GM19351 (cell line): ENCODE measurements around the gene FGFBP3.
"Not testable (repeated sequence)": the region's sequence is repeated elsewhere in the genome, so short reads cannot be mapped to it uniquely, and the experiment has no call there.

Source experiments
- ATAC-seq: cut with Tn5 transposase; IDR thresholded peaks from one replicate; pipeline ENCODE4 v1.9.1; 2021; ENCODE audit warnings: mild to moderate bottlenecking, moderate library complexity; ENCODE audit not compliant: unreplicated experiment

The FGFBP3 gene

DNA sequence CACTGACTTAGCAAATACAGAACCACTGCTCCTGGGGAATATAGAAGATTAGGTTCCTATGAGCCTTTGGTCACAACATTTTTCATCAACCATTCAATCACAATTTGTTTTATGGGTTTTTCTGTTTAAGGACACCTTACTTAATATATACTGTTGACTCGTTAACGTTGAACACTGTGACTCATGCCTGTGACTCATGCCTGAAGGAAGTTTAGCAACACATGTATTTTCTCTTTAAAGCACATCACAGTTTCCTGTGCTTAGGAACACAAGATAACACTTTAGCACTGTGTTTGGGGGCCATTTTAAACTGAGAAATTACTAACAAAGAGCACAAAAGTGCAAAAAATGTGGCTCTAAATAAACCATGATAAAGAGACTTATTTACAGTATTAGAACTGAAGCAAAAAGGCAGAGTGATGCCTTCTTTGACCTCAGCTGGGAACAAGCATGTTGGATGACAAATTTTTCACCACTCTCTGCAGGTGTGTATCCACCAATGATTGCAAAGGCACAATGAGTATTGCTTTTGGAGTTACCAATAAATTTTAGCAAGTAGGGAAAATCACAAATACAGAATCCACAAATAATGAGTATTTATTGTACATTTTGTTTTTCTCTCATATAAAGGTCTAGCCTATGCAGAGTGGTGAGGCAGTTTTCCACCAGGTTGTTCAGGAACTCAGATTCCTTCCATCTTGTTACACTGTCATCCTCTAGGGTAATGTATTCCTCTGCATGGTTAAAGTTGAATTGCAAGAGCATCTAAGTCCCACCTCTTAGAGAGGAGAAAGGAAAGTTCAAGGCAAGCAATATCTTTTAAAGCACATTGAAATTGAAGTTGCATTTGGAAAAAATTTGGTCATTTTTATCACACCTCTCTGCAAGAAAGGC is 7.3 kb downstream of the FGFBP3 start:
- no peak for ATAC-seq

DNA sequence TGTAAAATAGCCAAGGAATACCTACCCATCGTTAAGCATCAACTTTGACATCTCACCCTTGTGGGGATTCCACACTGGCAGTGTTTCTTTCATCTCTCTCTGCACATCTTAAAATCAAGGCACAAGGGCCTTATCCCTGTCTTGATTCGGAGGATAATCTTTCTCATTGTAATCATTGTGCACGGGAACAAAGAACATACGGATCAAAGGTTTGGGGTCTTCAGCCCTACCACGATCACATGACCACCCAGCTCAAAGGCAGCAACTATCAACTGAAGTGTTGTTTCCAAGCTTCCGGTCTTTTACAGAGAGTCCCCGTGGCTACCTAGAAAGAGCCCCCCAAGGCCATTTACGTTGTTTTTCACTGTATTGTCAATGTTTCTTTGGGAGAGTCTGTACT is 11.9 kb downstream of the FGFBP3 start:
- no peak for ATAC-seq

DNA sequence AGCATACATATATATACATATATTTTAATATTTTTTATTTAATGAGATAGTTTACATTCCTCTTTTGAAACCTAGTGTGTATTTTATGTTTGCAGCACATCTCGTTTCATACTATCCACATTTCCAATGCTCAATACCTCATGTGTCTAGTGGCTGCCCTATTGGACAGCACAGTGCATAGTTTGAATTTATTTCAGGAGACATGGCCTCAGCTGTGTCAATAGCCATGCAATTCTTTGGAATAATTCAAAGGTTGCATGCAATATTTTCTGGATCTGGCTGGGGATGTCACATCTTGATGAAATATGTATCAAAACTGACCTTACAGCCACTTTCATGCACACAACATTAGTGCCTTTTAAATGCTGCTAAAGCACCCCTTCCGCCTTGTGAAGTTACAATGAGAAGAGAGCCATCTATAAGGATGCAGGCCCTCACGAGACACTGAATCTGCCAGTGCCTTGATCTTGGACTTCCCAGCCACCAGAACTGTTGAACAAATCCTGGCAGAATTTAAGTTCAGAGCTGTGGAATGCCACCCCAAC is 13.0 kb downstream of the FGFBP3 start:
- ATAC-seq, result no peak

DNA sequence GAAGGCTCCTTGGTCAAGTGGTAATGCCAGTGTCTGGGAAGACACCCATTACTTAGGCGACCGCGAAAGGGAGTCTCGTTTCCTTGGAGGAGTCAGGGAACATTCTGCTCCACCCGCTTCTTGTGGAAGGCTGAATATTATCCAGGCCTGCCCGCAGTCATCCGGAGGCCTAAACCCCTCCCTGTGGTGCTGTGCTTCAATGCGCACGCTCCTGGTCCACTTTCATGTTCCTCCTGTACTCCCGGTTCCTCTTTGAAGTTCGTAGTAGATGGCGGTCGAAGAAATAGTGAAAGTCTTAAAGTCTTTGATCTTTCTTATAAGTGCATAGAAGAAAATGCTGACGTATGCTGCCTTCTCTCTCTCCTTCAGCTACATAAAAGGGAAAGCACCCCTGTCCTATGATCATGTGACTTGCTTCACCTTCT is 15.0 kb downstream of the FGFBP3 start:
- not testable (repeated sequence) for ATAC-seq

DNA sequence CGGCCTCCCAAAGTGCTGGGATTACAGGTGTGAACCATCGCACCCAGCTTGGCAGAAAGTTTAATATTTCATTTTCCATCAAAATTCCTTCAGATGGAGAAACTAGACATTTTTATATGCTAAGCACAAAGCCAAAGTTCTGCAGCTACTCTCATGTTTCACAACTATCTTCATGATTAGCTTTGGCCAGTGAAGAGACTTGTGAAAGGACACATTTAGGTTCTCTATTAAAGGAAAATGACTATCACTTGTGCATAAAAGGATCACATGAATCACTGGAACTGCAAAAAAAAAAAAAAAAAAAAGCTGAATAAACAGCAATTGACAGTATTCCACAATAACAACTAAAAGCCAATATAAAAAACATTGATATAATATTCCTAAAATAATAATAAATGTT is 16.2 kb downstream of the FGFBP3 start:
- ATAC-seq, result no peak

DNA sequence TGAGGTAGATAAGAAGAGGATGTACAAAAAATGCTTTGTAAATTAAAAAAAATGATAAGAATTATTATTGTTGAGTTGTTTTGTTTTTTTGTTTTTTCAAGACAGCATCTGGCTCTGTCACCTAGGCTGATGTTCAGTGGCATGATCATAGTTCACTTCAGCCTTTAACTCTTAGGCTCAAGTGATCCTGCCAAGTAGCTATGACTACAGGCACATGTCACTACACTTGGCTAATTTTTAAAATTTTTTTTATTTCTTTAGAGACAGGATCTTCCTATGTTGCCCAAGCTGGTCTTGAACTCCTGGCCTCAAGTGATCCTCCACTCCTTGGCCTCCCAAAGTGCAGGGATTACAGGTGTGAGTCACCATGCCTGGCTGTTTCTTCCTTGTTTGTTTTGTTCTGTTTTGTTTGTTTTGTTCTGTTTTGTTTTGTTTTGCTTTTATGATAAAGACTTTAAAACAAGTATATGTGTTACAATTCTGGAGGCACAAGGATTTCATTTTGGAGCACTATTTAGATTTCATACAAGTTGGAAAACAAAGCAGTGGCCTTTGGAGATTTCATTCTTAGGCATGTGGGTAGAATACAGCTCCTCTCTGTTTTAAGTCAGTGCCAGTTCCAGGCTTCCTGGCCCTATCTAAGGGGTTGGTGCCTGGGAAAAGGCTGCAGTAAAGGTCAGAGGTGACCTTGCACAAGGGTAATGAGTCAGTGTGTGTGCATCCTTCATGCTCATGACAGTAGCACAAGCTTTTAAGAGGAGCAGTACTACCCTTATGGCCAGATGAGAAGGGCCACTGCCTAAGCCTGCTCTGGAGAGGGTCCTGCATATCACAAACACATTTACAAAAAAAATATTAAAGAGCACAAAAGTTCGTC is 17.9 kb downstream of the FGFBP3 start:
- no peak for ATAC-seq

DNA sequence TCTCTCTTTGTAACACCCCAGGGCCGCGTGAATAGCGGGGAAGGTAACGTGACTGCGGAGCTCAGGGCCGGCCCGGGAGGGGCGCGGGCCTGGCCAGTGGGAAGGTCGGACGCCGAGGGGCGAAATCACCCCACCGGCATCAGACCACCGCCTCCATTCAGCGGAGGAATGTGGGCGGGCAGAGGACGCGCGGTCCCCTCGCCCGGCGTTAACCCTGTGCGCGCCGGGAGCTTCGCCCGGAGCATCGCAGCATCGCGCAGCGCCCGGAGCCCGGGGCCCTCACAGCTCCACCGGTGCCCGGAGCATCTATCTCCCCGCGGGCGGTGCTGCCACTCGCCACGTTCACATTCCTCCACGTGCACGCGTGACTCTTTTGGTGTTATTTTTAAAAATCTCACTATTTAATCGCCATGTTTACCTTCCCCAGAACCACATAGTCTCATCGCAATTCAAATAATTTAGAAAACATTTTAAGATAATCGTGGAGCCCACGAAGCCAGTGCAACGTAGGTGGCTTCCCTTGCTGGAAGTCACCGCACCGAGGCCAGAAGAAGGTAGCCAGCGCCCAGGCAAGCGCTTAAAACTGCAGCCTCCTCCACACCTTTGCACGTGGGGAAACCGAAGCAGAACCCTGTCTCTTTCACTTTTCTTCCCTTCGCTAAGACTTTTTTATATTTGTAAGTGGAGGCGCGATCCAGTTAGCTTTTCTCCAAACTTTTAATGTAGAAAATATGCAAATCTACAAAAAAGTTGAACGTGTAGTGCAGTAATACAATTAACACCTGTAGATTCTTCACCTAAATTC is 21.8 kb downstream of the FGFBP3 start:
- ATAC-seq, result no peak

DNA sequence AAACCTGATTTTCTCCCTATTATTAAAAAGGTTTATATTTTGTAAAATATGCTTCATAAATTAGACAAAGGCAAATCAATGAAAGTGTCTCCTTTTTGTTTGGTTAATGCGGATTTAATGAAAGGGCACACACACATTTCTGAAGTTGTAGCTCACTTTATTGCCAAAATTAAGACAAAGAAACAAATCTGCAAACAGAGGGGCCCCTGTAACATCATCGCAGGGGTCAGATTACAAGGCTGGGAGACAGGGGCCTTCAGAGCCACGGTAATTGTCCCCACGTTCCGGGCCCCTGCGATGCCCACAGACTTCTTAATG is 22.4 kb downstream of the FGFBP3 start:
- no peak for ATAC-seq

DNA sequence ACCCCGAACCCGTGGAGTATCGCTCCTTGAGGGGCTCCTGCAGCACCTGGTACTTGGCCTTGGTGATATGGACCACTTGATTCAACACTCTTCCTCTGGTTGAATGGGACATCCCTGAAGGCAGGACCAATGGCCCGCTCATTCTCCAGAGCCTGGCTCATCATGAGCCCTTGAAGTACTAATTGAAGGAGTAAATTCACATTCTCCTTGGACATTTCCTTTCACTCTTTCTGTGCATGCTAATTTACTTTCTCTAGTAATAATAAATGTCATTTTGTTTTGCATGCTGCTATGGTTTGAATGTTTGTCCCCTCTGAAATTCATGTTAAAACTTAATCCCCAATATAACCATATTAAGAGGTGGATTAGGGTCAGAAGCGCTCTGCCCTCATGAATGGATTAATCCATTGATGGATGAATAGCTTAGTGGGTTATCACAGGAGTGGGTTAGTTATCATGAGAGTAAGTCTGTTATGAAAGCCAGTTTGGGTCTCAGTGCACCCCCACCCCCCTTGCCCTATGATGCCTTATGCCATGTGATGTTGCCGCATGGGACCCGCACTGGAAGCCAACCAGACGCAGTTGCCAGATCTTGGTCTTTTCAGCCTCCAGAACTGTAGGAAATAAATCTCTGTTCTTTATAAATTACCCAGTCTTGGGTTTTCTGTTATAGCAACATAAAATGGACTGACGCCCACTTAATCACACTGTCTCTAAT is 23.8 kb downstream of the FGFBP3 start:
- no peak for ATAC-seq

DNA sequence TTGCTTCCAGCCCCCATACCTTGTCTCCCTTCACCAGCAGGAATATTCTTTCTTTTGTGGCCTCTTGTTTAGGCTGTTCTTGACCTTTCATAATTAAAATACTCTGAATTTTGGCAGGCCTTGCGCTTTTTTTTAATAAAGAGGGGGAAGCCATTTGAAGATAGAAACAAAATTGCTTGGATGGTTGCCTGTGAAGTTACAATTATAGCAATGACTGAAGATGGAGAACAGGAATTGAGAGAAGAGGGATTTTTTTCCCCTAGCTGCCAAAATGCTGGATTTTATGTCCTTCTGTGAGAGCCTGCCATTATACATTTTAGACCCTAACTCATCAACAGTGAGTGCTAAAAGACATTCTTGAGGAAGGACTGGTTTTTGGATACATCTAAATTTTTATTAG is 24.8 kb downstream of the FGFBP3 start:
- no peak for ATAC-seq

DNA sequence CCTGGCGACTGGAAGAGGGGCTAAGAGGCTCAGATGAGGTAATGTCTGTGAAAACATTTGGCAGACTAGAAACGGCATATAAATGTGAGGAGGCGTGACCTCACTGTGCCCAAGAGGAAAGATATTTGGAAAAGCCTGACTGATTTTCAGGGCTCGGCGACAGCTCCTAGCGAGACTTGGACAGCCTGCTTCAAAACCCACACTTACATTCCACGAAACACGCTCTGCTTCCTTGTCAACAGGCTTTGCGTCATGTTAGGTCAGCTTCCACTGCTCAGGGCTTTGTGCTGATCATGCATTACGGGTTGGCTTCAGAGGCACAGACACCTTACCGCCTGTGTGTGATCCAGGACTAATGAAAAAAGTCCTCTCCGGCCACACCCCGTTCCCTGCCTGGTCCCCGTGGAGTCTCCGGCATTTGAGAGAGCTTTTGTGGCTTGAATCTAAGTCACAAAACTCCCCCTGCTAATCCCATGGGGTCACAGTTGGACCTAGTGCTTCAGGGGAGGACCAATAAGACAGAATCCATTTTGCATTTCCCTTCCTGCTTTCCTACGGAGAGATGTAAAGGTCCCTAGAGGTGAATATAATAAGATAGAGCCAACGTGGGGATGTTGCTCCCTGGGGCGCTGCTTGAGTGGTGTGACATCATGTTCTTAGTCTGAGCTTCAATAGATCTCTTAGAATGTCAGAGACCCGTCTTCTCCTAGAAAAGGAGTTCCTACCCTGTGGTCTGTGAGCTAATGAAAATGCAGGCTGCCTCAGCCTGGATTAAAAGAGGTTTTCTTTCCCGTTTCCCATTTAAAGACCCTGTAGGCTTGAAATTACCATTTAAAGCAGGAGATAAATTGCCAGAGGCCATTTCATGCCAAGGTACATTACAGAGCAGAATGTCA is 25.5 kb downstream of the FGFBP3 start:
- no peak for ATAC-seq

DNA sequence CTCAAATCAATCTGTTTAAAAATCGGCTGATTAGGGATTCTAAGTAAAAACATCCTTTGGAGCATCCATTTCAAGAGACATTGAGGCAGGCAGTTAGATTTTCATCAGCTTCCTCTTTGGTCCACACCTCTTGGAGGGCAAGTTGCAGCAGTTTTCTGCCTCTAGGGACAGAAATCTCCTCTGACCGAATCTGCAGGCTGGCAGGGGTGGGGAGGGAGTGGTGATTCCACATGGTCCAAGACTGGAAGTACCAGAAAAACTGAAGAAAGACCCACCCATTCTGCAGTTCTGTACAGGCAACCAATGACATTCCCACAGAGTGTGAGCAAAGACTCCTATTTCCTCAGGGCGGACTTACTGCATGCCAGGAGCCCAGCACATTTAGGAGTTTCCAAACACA is 29.0 kb downstream of the FGFBP3 start:
- no peak for ATAC-seq

DNA sequence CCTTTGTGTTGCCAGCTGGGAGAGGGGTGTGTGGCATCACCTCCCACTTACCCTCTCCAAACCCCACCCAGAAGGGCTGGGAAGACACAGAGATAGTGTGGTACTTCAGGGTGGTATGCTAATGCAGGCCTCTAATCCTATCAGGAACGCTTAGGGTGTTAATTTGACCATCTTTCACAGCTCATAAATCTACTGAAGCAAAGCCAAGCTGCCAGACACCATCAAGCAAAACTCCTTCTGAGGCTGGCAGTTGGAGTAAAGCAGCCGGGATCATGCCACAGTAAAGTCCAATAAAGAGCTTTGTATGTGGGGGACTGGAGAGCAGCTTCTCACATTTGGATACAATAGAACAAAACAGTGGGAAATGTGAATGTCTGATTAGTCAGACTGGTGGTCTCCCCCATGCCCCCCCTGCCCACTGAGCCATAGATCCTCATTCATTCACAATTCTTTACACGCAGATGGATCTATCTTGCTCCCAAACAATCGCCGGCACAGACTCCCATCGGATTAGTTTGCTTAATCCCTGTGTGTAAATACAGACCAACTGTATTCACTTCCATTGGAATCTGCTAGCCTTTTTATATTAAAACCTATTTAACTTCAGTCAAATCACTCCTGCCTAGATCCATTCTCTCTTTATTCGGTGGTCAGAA is 29.6 kb downstream of the FGFBP3 start:
- ATAC-seq, result no peak

DNA sequence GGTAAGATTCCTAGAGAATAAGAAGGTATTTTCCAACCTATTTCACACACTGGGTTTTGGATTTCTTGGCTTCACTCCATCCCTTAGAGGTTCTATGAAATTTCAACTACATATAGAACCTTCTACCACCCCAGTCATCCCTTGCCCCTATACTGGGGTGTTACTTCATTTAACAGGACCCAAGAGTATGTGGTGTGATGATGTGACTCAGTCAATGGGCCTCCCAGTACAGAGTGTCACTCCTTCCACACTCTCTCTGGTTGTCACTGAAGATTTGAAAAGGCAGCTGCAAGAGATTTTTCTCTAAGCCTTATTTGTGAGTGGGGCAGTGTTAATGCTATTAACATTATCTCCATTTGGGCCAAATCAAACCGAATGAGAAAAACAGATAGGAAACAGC is 33.5 kb downstream of the FGFBP3 start:
- no peak for ATAC-seq

DNA sequence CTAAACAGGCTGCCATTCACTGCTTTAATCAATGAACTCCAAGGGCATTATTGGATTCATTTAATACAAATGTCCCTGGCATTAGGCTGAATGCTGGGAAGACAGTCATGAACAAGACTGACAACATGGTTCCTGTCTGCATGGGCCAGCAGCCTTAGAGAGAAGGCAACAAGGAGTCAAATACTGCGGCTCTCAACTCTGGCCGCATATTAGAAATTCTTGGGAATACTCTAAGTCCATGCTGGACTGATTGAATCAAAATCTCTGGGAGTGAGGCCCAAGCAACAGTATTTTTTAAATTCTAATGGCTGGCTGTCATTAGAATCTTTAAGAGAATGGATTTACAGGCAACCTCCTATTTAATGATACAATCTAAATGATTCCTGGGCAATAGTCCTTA is 34.1 kb downstream of the FGFBP3 start:
- ATAC-seq, result no peak

DNA sequence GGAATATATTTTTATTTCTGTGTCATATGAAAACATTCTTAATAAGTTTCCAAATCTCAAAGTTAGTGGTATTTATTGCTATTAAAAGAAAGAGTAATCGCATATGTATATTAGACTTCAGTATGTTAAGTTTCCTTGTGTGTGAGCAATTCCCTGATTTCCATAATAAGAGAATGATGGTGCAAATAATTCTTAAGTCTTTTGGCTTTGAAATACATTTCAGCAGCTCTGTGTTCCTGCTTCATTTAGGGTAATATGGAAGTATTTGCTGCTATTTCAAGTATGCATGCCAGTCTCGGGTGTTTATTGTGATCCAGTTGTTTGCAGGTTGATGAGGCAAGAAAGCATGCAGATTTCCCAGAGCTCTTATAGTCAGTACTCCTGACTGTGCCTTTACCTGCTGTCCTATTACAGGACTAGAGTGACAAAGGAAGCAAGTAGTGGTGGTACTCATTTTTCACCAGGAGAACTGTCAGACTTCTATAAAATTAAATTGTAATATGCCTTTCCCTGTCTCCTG is 43.7 kb downstream of the FGFBP3 start:
- no peak for ATAC-seq

DNA sequence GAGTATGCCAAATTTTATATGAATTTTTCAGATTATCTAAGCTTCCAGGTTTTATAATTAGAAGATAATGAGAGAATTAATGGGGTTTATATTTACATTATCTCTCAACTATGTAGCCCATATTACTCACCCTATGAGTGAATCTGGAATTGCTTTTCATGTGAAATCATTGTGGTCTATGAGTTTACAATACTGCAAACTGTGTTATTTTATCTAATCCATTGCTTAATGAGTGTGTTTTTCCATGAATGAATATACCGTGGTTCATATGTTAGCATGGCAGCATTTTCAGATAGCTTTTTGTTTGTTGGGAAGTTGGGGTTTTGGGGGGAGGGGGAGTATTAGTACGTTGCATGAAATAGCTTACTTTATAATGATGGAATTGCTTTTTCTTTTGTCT is 44.5 kb downstream of the FGFBP3 start:
- ATAC-seq, result no peak

DNA sequence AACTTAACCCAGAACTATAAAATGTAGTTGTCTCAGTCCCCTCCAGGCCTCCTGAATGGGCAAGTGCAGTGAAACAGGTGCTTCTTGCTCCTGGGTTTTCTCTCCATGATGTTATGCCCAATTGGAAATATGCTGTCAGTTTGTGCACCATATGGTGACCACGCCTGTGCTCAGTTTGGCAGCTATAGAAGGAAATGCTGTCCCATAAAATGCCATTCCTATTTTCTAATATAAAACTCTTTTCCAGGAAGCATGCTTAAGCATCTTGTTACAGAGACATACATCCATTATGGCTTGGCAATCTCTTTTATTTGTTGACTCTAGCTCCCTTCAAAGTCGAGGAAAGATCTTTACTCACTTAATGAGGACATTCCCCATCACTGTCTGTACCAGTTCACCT is 45.2 kb downstream of the FGFBP3 start:
- no peak for ATAC-seq

DNA sequence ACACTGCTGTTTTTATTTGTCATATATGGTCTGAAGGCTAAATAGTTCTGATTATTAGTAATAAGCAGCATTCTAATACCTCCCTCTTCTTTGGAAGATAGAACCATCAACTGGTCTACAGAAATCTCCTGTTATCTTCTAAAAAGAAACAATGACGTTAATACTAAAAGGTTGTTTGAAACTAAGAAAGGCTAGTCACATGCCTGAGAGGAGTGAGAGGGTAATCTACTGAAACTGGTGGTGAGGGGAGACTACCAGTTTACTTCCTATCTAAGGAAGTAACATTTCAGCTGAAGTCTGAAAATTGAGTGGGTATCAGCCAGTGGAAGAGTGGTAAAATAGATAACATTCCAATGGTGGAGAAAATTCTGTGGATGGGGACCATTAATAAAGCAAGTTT is 48.4 kb downstream of the FGFBP3 start:
- ATAC-seq, result no peak
